BJ (cell line): ENCODE measurements around the gene DLST. TPM values are rescaled to one million over a fixed set of nuclear protein-coding genes. Genes with fewer than 3 reads are reported as not detected.

Experiments used
- CTCF ChIA-PET: fragments of 350-600 bp; formaldehyde crosslinking; extraction: SDS; loops from one replicate; lab custom pipeline; 2021; ENCODE audit warnings: antibody characterized with exemption, inconsistent platforms; lab: Yijun Ruan, JAX
- POLR2A ChIA-PET: fragments of 300-600 bp; sonication (Branson Sonifier 250); formaldehyde crosslinking; extraction: SDS; loops from one replicate; lab custom pipeline; 2021; ENCODE audit warnings: antibody characterized with exemption; lab: Charles Lee
- DNase-seq: peaks from one replicate; pipeline ENCODE4 v3.0.0-alpha.2; 2011; ENCODE audit warnings: low read depth
- H3K27me3 ChIP-seq: 2 replicates; pipeline ENCODE4 v1.6.0; 2011; ENCODE audit warnings: low read length; ENCODE audit not compliant: control insufficient read depth, insufficient read depth
- H3K36me3 ChIP-seq: 2 replicates; pipeline ENCODE4 v1.5.1; 2011; ENCODE audit warnings: low read length; ENCODE audit not compliant: control insufficient read depth, insufficient read depth
- H3K4me3 ChIP-seq: 2 replicates; pipeline ENCODE4 v1.5.1; 2011; ENCODE audit warnings: low read depth, mild to moderate bottlenecking, control low read depth, low read length
- polyA plus RNA-seq: library from polyadenylated mRNA; depleted of rRNA; stranded (reverse); fragments of >200 nt; gene quantifications from 2 replicates; pipeline ENCODE4 v1.2.3, GENCODE V29; 2011
- TF ChIP-seq, protein P1 (sequence below): IDR thresholded peaks from 2 replicates; pipeline ENCODE4 v1.5.1; 2011; ENCODE audit warnings: low read depth, mild to moderate bottlenecking, control low read depth, inconsistent platforms, low read length, moderate library complexity; ENCODE audit not compliant: insufficient read depth

The DLST gene
- polyA plus RNA-seq, 1 experiment, result 150 TPM

DNA sequence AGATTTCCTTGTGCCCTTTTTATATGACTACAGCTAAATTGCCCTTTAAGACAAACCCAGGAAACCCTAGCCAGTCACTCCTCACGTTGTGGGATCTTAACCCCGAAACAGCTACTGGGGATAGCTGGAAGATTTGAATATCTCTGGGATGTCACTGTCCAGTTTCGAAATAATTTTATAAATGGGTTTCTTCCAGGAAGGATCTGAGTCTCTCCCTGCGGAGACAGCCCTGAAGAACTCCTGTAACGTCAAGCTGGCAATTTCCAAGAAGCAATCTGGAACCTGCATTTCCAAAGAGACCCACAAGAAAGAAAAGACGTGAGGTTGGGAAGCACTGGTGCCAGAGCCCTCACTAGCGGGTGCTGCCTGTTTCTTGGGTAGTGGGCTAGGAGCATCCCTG, 26.7 kb upstream of the DLST start:
- TF ChIP-seq, protein P1, sequence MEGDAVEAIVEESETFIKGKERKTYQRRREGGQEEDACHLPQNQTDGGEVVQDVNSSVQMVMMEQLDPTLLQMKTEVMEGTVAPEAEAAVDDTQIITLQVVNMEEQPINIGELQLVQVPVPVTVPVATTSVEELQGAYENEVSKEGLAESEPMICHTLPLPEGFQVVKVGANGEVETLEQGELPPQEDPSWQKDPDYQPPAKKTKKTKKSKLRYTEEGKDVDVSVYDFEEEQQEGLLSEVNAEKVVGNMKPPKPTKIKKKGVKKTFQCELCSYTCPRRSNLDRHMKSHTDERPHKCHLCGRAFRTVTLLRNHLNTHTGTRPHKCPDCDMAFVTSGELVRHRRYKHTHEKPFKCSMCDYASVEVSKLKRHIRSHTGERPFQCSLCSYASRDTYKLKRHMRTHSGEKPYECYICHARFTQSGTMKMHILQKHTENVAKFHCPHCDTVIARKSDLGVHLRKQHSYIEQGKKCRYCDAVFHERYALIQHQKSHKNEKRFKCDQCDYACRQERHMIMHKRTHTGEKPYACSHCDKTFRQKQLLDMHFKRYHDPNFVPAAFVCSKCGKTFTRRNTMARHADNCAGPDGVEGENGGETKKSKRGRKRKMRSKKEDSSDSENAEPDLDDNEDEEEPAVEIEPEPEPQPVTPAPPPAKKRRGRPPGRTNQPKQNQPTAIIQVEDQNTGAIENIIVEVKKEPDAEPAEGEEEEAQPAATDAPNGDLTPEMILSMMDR, result no peak
- H3K4me3 ChIP-seq, result no peak overlapping the region
- POLR2A ChIA-PET, result no interaction called here
- CTCF ChIA-PET, result interaction anchor here (1.3 to 13.8 kb wide), 5 partner anchors 12 to 246 kb away, joined by 3 to 315 read pairs (median 3); no protein-coding TSS in a partner anchor
- H3K27me3 ChIP-seq, result no peaks in the 10 kb centered on the region
- no peaks in the 10 kb centered on the region for H3K36me3 ChIP-seq
- no peak for DNase-seq

DNA sequence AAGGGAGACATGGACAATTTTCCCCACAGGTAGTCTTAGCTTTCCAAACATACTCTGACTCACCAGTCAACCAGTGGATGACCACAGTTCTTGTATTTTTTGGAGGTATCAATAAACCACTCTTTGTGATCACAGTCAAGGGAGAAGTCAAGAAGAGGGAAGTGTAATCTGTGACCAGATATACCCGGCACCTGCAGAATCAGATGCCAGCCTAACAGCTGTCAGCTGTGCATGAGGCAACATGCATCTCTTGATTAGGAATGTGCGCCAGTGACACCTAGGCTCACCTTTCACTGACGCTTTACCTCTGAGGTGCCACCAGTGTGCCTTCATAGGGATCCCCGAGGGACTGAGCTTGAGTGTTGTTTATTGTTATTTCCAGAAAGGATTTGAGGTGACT, 25.8 kb upstream of the DLST start:
- ChIA-PET POLR2A (no interaction called here), CTCF (interaction anchor here (0.7 to 13.8 kb wide), 6 partner anchors 26 to 247 kb away, joined by 3 to 315 read pairs (median 37); partner anchors contain the start of gene DLST)

DNA sequence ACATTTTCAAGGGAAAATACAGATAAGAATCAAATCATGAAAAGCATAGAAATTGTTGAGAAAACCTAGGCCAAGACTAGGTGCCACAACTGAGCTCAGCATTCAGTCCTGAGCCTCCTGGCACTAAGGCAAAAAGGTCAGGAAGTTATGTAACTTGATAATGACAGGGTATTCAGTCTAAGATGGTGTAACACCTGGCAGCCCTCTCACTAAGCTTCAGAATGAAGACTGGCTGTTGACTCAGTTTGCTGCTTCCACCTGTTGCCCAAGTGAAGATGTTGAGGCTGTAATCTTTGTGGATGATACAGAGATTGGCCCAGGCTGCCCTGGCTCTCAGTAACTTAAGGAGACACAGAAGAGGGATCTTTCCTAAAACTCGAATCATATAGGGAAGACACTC, 25.4 kb upstream of the DLST start:
- Histone ChIP-seq H3K27me3 (no peaks in the 10 kb centered on the region), H3K36me3 (no peaks in the 10 kb centered on the region), H3K4me3 (no peak overlapping the region)
- ChIA-PET POLR2A (no interaction called here), CTCF (interaction anchor here (1.1 to 13.8 kb wide), 6 partner anchors 16 to 247 kb away, joined by 3 to 315 read pairs (median 68); partner anchors contain the start of genes DLST and PROX2)
- TF ChIP-seq, protein P1, result no peak
- no peak for DNase-seq

More for the DNA sequence above, 25.8 kb upstream of the DLST start:
- TF ChIP-seq, protein P1, result no peak
- no peaks in the 10 kb centered on the region for H3K27me3 ChIP-seq
- no peaks in the 10 kb centered on the region for H3K36me3 ChIP-seq
- no peak overlapping the region for H3K4me3 ChIP-seq
- no peak for DNase-seq

DNA sequence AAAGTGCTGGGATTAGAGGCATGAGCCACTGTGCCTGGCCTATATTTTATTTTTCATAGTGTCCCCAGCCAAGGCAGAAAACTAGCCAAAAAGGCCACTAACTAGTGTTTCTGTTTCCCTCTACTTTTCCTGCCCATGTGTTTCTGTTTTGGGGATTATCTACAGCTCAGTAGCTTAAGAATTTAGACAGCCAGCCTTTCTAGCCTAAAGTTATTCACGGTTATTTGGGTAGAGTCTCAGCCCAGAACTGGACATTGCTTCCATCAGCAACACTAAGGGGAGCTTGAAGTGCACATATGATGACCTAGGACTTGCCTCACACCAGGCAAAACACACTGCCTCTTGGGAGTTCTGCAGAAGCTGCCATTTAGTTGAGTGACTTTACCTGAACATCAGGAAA, 23.7 kb upstream of the DLST start:
- POLR2A ChIA-PET, result interaction anchor here (0.9 kb wide), 1 partner anchor 10 kb away, joined by 4 read pairs; no protein-coding TSS in a partner anchor

More for the DNA sequence above, 23.7 kb upstream of the DLST start:
- no peaks in the 10 kb centered on the region for H3K27me3 ChIP-seq
- no peak overlapping the region for H3K4me3 ChIP-seq
- no peak for DNase-seq
- CTCF ChIA-PET, result interaction anchor here (0.7 to 13.8 kb wide), 10 partner anchors 8 to 254 kb away, joined by 3 to 315 read pairs (median 35); partner anchors contain the start of genes DLST, LTBP2 and PROX2
- TF ChIP-seq, protein P1, result no peak
- no peaks in the 10 kb centered on the region for H3K36me3 ChIP-seq
